GM04504 (cell line): ENCODE results near the gene MDFIC.
A peak's percentile ranks its signal among the peaks of the same experiment; 100 is the strongest.

Source experiments
- DNase-seq: peaks from one replicate; pipeline ENCODE4 v3.0.0-alpha.2; 2012; ENCODE audit warnings: low read depth

MDFIC gene

GRCh38 chr7:114997487-114998404 is 75.9 kb downstream of the MDFIC start:
- no peak for DNase-seq

- DNase-seq, result no peak
Measured at GRCh38 chr7:115004121-115004520, 82.2 kb downstream of the MDFIC start.

- DNase-seq, result no peak
Measured at GRCh38 chr7:115005251-115005650, 83.4 kb downstream of the MDFIC start.

- DNase-seq, result no peak
Measured at GRCh38 chr7:115005953-115006352, 84.1 kb downstream of the MDFIC start.

GRCh38 chr7:115007751-115008150 is 85.9 kb downstream of the MDFIC start:
- no peak for DNase-seq

- peak; percentile 36 for DNase-seq
Measured at GRCh38 chr7:115008465-115009114, 86.7 kb downstream of the MDFIC start.

GRCh38 chr7:115009139-115009538 is 87.2 kb downstream of the MDFIC start:
- DNase-seq, result no peak

GRCh38 chr7:115009736-115010440 is 88.0 kb downstream of the MDFIC start:
- DNase-seq, result peak; percentile 58

GRCh38 chr7:115010441-115010820 is 88.5 kb downstream of the MDFIC start:
- no peak for DNase-seq

- DNase-seq, result no peak
Measured at GRCh38 chr7:115013886-115014285, 92.0 kb downstream of the MDFIC start.

- no peak for DNase-seq
Measured at GRCh38 chr7:115014794-115015193, 92.9 kb downstream of the MDFIC start.

GRCh38 chr7:115015619-115016018 is 93.7 kb downstream of the MDFIC start:
- no peak for DNase-seq

- DNase-seq, result no peak
Measured at GRCh38 chr7:115019882-115020605, 98.2 kb downstream of the MDFIC start.

GRCh38 chr7:115023219-115023618 is 101.3 kb downstream of the MDFIC start:
- DNase-seq, result no peak

- no peak for DNase-seq
Measured at GRCh38 chr7:115024276-115024675, 102.4 kb downstream of the MDFIC start.

- no peak for DNase-seq
Measured at GRCh38 chr7:115032715-115033703, 111.1 kb downstream of the MDFIC start.

- no peak for DNase-seq
Measured at GRCh38 chr7:115033917-115034459, 112.1 kb downstream of the MDFIC start.

GRCh38 chr7:115034515-115034914 is 112.6 kb downstream of the MDFIC start:
- DNase-seq, result no peak

- no peak for DNase-seq
Measured at GRCh38 chr7:115037128-115037802, 115.4 kb downstream of the MDFIC start.

- DNase-seq, result no peak
Measured at GRCh38 chr7:115038158-115038557, 116.3 kb downstream of the MDFIC start.
